ENCODE results near the gene SCML2.
"Not testable (repeated sequence)": the region's sequence is repeated elsewhere in the genome, so short reads cannot be mapped to it uniquely, and the experiment has no call there.

SCML2 gene

DNA sequence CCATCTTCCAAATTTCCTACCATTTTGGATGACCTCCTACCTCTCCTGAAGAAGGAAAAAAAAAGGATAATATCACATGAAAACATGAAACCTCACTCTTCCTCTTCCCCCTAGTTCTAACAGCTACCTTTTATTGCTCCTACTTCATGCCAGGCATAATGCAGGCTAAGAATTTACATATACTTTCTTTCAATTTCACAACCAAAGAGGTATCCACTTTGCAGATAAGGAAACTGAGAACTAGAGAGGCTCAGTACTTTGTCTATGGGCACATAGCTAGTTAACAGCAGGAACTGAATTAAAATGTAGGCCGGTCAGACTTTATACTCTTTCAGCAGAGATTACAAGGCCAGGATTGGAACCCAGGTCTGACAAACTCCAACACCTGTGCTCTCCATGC, 99.4 kb downstream of the SCML2 start:
- H3K9ac ChIP-seq (ENCODE audit: low read length): no peak overlapping the region
- no peaks in the 10 kb centered on the region for H3K36me3 ChIP-seq (replicated peaks; ENCODE audit: insufficient read depth, low read length)
- H3K4me1 ChIP-seq (ENCODE audit: low read length): 0 out of 2 replicates have a peak, but pooled peaks cover 7% of the 10 kb centered on the region
- H3F3A ChIP-seq (ENCODE audit: insufficient read depth, low read length): no peaks in the 10 kb centered on the region
- DNase-seq: no peak
- H3K27ac ChIP-seq (ENCODE audit: low read length): peak overlapping the region; percentile 1; the same call in 1 of the 2 replicates
- no peak overlapping the region for H2AFZ ChIP-seq (ENCODE audit: low read length)
- TF ChIP-seq EZH2phosphoT487 (IDR thresholded peaks at IDR 0.05; ENCODE audit: low read length): no peak
- TF ChIP-seq, protein P1, sequence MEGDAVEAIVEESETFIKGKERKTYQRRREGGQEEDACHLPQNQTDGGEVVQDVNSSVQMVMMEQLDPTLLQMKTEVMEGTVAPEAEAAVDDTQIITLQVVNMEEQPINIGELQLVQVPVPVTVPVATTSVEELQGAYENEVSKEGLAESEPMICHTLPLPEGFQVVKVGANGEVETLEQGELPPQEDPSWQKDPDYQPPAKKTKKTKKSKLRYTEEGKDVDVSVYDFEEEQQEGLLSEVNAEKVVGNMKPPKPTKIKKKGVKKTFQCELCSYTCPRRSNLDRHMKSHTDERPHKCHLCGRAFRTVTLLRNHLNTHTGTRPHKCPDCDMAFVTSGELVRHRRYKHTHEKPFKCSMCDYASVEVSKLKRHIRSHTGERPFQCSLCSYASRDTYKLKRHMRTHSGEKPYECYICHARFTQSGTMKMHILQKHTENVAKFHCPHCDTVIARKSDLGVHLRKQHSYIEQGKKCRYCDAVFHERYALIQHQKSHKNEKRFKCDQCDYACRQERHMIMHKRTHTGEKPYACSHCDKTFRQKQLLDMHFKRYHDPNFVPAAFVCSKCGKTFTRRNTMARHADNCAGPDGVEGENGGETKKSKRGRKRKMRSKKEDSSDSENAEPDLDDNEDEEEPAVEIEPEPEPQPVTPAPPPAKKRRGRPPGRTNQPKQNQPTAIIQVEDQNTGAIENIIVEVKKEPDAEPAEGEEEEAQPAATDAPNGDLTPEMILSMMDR (IDR thresholded peaks at IDR 0.05; ENCODE audit: low read length): no peak
- TF ChIP-seq EZH2 (optimal IDR thresholded peaks at IDR 0.05; ENCODE audit: low read depth, low read length): no peak
- H3K9me3 ChIP-seq (replicated peaks; ENCODE audit: insufficient read depth, low read length): no peaks in the 10 kb centered on the region
- no peaks in the 10 kb centered on the region for H4K20me1 ChIP-seq (ENCODE audit: insufficient read depth, low read length)
- no peak overlapping the region for H3K4me3 ChIP-seq (ENCODE audit: low read length)
- H3K27me3 ChIP-seq (replicated peaks; ENCODE audit: insufficient read depth, low read length): no peaks in the 10 kb centered on the region
- no peaks in the 10 kb centered on the region for H3K9me2 ChIP-seq (replicated peaks; ENCODE audit: insufficient read depth, low read length)
- no peak overlapping the region for H3K4me2 ChIP-seq (ENCODE audit: low read depth, low read length)
- no peaks in the 10 kb centered on the region for H3K79me2 ChIP-seq (ENCODE audit: low read length)

DNA sequence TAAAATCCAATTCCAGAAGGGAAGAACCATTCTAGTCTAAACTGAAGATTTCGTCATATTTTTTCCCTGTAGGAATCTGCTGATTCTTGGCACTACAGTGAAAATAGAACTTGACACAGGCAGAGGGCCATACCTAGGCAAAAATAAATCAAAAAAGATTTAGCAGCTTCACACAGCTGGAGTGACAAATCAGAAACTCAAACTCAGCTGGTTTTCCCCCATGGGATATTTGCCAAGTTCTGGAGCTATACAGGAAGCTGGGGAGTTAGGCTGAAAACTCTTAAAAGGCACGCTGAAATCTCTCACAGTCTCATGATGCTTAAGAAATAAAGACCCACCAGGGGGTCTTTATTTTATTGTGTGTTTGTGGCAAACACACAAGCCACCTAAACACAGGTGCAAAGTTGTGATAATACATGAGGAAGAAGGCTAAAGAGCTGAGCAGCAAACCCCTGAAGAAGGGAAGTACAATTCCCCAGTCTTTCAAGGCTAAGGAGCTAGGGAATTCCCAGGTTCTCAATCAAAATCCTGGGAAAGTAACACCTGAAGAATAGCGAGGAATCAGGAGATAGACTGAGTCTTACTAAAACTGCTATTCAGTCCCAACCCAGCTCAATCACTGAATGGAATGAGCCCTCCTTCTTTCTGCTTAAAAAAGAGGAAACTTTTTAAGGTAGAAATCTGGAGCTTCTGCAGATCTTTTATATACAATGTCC, 101.7 kb downstream of the SCML2 start:
- no peaks in the 10 kb centered on the region for H3K36me3 ChIP-seq (replicated peaks; ENCODE audit: insufficient read depth, low read length)

DNA sequence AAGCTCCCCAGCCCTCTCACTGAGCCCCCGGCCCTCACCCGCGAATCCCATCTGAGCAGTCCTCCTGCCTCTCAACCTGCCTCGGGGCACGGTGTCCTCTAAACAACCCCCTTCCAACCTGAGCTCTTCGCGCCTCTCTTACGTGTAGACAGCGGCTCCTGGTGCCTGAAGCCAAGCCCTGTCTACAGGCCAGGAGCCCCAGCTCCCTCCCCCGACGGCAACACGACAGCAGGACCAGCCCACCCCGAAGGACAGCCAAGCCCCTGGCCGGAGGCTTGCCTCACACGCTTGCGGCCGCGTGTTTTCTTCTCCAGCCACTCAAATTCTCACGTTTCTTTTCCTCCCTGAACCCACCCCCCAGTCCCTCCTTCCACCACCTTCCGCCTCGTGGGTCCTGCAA, 124.8 kb downstream of the SCML2 start:
- not testable (repeated sequence) for H3F3A ChIP-seq (ENCODE audit: insufficient read depth, low read length); H3K4me1 ChIP-seq (ENCODE audit: low read length); H2AFZ ChIP-seq (ENCODE audit: low read length); H3K36me3 ChIP-seq (replicated peaks; ENCODE audit: insufficient read depth, low read length); DNase-seq; H3K9me3 ChIP-seq (replicated peaks; ENCODE audit: insufficient read depth, low read length); H3K27ac ChIP-seq (ENCODE audit: low read length); H3K27me3 ChIP-seq (replicated peaks; ENCODE audit: insufficient read depth, low read length); H3K4me3 ChIP-seq (ENCODE audit: low read length); H3K9me2 ChIP-seq (replicated peaks; ENCODE audit: insufficient read depth, low read length); H3K79me2 ChIP-seq (ENCODE audit: low read length); H3K4me2 ChIP-seq (ENCODE audit: low read depth, low read length); H4K20me1 ChIP-seq (ENCODE audit: insufficient read depth, low read length); H3K9ac ChIP-seq (ENCODE audit: low read length)

More for the DNA sequence above, 101.7 kb downstream of the SCML2 start:
- Histone ChIP-seq H2AFZ (ENCODE audit: low read length) (no peak overlapping the region), H3K9ac (ENCODE audit: low read length) (no peak overlapping the region), H3K4me1 (ENCODE audit: low read length) (0 out of 2 replicates have a peak, but pooled peaks cover 7% of the 10 kb centered on the region), H3K4me2 (ENCODE audit: low read depth, low read length) (no peak overlapping the region), H3K27ac (ENCODE audit: low read length) (no peak overlapping the region), H3K9me2 (replicated peaks; ENCODE audit: insufficient read depth, low read length) (no peaks in the 10 kb centered on the region), H3K27me3 (replicated peaks; ENCODE audit: insufficient read depth, low read length) (no peaks in the 10 kb centered on the region), H3K79me2 (ENCODE audit: low read length) (no peaks in the 10 kb centered on the region), H3F3A (ENCODE audit: insufficient read depth, low read length) (no peaks in the 10 kb centered on the region), H3K9me3 (replicated peaks; ENCODE audit: insufficient read depth, low read length) (no peaks in the 10 kb centered on the region), H4K20me1 (ENCODE audit: insufficient read depth, low read length) (no peaks in the 10 kb centered on the region), H3K4me3 (ENCODE audit: low read length) (no peak overlapping the region)
- DNase-seq: no peak
- TF ChIP-seq EZH2 (optimal IDR thresholded peaks at IDR 0.05; ENCODE audit: low read depth, low read length): no peak
- TF ChIP-seq EZH2phosphoT487 (IDR thresholded peaks at IDR 0.05; ENCODE audit: low read length): no peak

DNA sequence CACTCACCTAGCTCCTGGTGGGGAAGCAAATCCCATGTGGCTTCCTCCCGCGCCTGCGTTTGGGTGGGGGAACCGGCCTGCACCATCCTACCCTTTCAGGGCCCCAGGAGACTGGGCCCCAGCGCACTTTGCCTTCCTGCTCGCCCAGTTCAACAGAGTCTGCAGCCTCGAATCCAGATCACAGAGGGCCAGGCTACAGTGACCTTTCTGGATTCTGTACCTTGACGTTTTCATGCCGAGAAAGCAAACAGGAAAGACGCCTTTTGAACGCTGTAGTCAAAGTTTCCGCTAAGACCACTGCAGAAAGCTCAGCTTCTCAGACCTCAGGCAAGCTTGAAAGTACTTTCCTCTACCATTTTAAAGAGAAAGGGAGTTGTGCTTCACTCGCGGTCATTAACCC, 126.4 kb downstream of the SCML2 start:
- no peaks in the 10 kb centered on the region for H3K36me3 ChIP-seq (replicated peaks; ENCODE audit: insufficient read depth, low read length)
- H3K4me3 ChIP-seq (ENCODE audit: low read length): no peak overlapping the region
- no peak overlapping the region for H3K27ac ChIP-seq (ENCODE audit: low read length)
- no peaks in the 10 kb centered on the region for H3K4me1 ChIP-seq (ENCODE audit: low read length)
- no peak for DNase-seq
- no peak overlapping the region for H2AFZ ChIP-seq (ENCODE audit: low read length)
- H3K79me2 ChIP-seq (ENCODE audit: low read length): no peaks in the 10 kb centered on the region
- H3K4me2 ChIP-seq (ENCODE audit: low read depth, low read length): no peak overlapping the region
- H3F3A ChIP-seq (ENCODE audit: insufficient read depth, low read length): no peaks in the 10 kb centered on the region
- TF ChIP-seq EZH2 (optimal IDR thresholded peaks at IDR 0.05; ENCODE audit: low read depth, low read length) (no peak), EZH2phosphoT487 (IDR thresholded peaks at IDR 0.05; ENCODE audit: low read length) (no peak)
- TF ChIP-seq, protein P1 (IDR thresholded peaks at IDR 0.05; ENCODE audit: low read length): no peak
- no peak overlapping the region for H3K9ac ChIP-seq (ENCODE audit: low read length)
- H4K20me1 ChIP-seq (ENCODE audit: insufficient read depth, low read length): no peaks in the 10 kb centered on the region
- no peaks in the 10 kb centered on the region for H3K9me2 ChIP-seq (replicated peaks; ENCODE audit: insufficient read depth, low read length)
- no peaks in the 10 kb centered on the region for H3K27me3 ChIP-seq (replicated peaks; ENCODE audit: insufficient read depth, low read length)
- H3K9me3 ChIP-seq (replicated peaks; ENCODE audit: insufficient read depth, low read length): no peaks in the 10 kb centered on the region
